HG03460 (cell line): ENCODE measurements around the gene COX5A.
"Not testable (repeated sequence)": the region's sequence is repeated elsewhere in the genome, so short reads cannot be mapped to it uniquely, and the experiment has no call there.

Source experiments
- ATAC-seq: cut with Tn5 transposase; IDR thresholded peaks from one replicate; pipeline ENCODE4 v1.9.1; 2021; ENCODE audit not compliant: unreplicated experiment

Gene COX5A

DNA sequence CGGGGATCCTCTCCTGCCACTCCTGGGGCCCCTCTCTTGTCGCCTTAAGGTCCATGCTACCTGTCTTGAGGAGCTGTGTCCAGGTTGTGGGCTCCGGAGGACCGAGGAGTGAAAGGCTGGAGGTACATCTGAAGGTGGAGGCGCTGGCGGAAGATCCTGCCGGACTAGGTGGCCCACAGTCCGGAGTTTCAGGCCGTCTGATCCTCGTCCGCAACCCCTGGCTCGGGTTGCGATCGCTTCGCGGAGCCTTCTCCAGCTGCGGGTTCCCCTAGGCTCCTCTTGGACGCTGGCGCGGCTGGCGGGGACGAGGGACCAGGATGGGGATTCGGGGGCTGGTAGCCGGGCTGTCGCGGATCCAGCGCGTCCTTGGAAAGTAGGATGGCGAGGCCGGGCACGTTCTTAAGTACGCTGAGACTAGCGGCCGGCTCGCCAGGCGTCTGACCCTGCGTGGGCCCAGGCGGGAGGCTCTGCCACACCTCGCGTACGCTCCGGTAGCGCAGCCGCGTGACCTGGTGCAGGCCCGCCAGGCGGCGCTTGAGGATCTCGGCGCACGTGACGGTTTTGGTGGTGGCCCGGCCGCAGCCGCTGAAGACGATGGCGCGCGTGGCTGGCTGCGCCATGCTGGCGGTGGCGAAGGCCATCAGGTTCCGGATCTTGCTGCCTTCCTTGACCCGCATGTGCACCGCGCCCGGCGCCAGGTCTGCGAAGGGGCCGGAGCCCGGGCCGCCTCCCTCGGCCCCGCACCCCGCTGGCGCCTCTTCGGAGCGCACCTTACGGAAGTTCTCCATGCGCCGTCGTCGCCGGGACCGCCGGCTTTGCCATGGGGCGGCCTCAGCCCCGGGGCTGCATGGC, 18.1 kb upstream of the COX5A start:
- ATAC-seq, result peak; percentile 40

DNA sequence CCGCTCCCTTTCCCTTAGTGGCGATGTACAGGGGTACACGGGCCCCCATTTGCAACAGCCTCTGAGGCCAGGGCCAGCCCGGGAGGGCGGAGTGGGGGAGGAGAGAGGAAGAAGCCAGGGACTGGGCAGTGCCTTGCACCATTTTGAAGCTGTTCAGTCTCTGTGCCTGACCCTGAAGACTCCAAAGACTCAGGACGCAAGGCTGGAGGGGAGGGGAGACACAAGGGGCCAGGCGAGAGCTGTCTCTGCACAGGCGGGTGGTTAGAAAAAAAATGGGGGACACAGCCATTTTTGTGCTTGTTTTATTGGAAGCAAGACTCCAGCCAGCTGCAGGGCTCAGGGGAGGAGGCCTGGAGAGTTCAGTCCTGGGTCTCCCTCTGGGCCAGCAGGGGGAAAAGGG, 17.1 kb upstream of the COX5A start:
- no peak for ATAC-seq

DNA sequence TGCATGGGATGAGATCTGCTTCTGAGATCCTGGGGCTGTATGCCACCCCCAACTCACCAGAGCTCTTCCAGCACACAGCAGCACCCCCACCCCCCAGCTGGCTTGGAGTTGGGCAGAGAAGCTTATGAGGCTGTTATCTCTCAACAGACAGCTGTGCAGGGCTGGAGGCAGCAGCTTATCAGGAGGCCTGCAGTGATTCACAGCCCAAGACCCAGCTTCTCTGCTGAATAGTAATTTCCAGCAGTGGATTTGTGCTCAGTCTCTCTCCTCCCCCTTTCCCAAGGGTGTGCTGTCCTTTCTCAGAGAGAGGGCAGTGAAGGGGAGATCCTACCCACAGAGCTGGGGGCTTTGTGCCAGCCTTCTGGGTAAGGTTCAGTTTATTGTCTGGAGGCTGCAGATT, 16.6 kb upstream of the COX5A start:
- no peak for ATAC-seq

DNA sequence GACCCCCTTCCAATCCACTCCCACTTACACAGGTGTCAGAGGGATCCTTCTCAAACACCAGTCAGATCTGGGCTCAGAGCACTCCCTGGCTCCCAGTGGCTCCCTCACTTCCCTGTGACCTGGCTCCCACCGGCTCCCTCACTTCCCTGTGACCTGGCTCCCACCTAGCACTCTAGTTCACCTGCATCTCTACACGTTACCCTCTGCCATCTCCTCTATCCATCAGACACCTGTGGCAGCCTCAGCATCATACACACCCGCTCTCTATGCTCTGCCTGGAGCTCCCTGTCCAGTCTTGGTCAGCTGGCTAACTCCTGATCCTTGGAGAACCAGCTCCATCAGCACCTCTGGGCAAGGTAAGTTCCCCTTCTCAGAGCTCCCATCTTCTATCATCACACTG, 13.1 kb upstream of the COX5A start:
- ATAC-seq, result no peak

DNA sequence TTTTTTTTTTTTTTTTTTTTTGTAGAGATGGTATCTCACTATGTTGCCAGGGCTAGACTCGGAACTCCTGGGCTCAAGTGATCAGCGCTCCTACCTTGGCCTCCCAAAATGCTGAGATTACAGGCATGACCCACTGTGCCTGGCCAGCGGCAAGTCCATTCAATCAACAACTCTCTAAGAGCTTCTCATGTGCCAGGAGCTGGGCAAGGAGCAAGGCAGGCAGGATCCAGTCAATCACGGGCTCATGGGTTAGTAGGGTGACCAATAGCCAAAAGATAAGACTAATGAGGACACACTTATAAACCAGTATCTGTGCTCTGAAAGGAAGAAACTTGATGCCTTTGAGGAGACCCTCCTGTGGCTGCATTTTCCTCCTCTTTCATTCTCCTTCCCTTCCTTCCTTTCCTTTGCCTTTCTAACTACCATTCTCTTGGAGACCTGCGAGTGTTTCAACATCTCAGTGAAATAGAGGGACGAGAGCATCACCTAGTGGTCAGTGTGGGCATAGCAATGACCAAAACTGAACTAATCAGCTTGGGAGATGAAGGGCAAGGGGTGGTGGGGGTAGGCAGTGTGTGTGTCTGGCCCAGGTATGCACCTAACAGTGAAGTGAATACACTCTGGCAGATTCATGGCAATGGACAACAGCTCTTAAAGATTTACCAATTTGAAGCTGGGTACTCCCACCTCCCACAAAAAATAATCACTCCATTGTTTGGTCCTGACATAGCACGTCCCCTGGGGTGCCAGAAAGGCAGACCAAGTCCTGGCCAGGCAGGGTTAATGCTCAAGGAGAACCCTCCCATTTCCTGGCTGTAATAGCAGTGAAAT, 12.4 kb upstream of the COX5A start:
- no peak for ATAC-seq

DNA sequence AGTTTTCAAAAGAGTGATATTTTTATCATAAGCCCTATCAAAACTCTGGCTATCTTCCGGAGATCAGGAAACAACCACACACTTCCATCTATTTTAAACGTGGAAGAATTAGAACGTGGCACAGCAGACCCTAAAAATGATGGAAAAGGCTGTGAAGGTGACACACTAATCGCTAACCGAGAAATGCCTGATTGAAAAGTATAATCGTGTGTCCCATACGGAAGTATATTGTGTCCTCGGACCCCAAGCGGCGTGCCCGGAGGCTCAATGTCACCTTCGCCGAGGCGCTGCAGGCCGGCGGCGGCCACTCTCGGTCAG, 642 bp downstream of the COX5A start:
- no peak for ATAC-seq

DNA sequence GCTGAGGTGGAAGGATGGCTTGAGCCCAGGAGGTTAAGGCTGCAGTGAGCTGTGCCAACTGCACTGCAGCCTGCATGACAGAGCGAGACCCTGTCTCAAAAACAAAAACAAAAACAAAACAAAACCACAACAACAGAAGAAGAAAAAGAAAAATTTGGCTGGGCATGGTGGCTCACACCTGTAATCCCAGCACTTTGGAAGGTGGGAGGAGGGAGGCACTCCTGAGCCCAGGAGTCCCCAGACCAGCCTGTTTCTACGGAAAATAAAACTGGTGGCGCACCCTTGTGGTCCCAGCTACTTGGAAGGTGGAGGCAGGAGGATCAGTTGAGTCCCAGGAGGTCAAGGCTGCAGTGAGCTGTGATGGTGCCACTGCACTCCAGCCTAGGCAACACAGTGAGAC, 2.7 kb downstream of the COX5A start:
- ATAC-seq, result not testable (repeated sequence)

DNA sequence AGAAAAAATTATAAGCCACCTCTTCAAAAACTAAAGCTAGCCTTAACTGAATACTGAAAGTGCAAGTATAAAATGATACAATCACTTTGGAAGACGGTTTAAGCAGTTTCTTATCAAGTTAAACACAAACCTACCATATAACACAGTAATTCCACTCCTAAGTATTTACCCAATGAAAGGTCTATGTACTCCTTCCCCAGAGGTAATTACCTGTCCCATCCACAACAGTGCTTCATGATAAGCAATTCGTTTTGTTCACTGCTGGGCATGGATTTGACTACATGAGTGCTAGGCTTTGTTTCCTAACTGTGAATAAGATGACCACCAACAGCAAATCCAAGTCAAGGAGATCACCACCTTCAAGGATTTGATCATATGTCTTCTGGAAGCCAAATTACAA, 4.3 kb downstream of the COX5A start:
- no peak for ATAC-seq

DNA sequence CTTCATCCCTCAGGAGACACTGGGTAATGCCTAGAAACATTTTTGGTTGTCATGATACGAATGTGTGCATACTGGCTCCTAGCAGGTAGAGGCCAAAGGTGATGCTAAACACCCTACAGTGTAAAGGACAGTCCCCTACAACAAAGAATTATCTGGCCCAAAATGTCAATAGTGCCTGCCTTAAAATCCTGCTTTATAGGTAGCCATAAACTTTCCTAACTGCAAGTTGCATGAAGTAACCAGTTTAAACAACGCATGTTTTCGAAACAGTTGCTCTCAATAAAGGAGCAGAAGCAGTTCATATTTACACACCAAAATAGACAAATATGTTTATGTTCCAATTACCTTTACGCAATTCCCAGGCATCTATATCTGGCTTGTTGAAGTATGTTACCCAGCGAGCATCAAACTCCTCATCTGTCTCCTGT, 9.1 kb downstream of the COX5A start:
- ATAC-seq, result no peak

DNA sequence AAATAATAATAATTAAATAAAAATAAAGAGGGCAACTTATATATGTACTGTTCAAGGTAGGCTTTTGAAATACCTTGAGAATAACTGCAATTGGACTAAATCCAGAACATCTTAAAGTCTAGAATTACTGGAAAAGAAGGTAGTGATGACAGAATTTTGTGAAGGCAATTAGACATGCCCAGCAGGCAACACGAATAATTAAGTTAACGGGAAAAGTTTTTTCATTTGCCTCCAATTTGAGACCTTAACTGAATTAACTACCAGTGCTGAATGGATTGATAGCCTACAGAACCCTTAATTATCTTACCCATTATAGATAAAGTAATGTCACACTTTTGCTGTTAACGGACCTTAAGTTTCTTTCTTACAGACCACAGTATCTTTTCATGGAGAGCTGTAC, 13.3 kb downstream of the COX5A start:
- ATAC-seq, result no peak

DNA sequence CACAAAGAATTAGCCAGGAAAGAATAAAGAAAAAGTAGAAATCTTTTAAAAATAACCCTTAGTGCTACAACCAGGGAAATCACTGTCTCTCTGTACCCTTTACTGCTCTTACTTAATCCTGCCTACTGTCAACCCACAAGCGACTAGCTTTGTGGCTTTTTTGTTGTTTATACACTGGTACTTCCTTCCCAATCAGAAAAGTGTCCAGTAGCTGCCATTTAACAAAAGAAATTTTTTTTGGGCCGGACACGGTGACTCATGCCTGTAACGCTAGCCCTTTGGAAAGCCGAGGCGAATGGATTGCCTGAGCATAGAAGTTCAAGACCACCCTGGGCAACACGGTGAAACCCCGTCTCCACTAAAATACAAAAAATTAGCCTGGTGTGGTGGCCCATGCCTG, 17.4 kb downstream of the COX5A start:
- no peak for ATAC-seq

DNA sequence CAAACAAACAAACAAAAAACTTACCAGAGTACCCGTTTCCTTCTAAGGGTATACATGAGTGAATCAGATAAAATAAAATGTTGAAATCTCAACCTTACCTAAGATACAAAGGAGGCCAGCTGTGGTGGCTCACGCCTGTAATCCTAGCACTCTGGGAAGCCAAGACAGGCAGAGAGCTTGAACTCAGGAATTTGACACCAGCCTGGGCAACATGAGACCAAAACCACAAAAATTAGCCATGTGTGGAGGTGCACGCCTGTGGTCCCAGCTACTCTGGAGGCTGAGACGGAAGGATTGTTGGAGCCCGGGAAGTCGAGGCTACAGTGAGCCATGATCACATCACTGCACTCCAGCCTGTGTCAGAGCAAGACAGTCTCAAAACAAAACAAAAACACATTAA, 20.2 kb downstream of the COX5A start:
- ATAC-seq, result no peak

DNA sequence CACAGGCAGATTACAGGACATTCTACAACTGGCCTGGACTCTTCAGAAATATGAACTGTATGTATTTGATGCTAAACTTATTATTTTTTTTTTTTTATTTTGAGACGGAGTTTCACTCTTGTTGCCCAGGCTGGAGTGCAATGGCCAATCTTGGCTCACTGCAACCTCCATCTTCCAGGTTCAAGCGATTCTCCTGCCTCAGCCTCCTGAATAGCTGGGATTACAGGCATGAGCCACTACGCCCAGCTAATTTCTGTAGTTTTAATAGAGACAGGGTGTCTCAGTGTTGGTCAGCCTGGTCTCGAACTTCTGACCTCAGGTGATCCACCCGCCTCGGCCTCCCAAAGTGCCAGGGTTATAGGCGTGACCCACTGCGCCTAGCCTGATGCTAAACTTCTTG, 24.1 kb downstream of the COX5A start:
- ATAC-seq, result not testable (repeated sequence)

DNA sequence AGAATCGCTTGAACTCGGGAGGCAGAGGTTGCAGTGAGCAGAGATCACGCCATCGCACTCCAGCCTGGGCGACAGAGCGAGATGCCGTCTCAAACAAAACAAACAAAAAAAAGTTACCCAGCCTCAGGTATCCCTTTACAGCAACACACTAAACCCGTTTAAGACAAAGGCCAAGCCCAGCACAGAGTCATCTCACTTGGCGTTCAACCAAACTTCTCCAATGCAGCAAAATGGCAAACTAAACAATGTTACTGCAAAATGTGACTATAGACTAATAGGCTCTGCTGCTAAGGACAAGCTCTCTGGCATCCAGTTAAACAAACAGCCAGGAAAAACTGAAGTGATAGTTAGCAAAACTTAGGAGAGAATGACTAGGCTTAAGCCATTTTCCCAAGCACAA, 24.8 kb downstream of the COX5A start:
- ATAC-seq, result no peak

DNA sequence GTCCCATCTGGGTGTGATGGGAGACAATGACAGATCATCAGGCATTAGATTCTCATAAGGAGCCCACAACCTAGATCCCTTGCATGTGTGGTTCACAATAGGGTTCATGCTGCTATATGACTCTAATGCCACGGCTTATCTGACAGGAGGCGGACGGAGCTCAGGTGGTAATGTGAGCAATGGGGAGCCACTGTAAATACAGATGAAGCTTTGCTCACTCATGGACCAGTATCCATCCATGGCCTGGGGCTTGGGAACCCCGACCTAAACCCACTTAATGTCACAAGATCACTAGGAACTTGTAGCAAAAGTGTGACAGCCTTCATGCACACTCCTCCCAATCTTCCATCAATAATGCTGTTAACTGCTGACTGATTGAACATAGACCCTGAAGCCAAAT, 29.2 kb downstream of the COX5A start:
- no peak for ATAC-seq

DNA sequence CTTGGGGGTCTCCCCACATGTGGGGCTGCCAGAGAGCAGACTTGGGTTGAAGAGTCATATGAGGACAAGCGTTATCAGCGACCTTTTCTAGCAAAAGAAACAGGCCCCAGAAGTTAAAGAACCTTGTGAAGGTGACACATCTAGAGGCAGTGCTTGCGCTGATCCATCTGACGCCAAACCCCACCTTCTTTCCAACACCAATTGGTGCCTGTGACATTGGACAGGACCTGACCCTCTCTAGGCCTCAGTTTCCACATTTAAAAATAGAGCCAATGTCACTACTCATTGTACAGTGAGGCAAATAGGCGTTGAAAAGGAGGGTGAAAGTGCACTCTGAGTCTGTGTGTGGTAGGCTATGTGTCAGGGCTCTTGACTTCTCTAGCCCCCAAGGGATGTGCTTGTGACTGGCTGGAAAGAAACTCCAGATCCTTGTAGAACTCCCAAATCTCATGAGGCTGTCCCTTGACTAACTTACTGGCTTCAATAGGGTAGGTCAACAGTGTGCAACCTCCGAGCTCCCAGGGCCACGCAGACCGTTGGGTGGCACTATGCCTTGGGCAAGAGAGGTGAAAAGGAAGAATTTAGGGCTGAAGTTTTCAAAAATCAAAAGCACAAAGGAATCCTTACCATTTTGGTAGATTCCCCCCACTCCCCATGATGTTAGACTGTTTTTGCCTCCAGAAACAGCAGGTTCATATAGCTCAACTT, 30.6 kb downstream of the COX5A start:
- no peak for ATAC-seq

DNA sequence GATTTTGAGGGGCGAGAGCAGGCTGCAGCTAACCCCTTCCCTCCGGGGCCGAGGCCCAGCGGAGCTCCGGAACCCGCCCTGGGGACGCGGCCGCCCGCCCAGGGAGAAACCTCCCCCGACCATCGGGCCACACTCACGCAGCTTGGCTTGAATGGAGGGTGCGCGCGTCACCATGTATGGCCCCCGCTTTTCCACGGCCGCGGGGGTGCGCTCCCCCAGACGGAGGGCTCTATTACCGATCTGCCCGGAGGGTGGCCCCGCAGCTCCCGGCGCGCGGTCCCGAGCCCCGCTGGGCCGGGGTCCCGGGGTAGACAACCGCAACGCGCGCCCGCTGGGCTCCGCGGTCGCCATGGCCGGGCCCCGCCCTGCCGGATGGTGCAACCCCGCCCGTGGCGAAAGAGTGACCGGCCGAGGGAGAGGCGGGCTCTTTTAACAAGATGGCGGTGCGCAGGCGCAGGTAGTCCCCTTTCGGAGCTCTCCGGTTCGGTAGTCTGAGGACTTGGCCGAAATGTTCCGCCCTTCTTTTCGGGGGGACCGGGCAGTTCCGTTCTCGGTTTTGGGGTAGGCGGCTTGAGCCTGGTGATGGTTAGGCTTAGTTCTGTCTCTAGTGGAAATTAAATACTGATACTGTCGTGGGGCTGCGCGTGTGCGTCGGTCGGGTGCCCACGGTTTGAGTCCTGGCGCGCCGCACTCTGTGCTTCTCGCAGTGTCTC, 31.3 kb downstream of the COX5A start, which contains the start of gene FAM219B:
Gene FAM219B, minus strand, starts transcription at position 402 of the 713 bp plus-strand sequence. Its CDS starts 51 bp downstream, at position 351.
- ATAC-seq, result peak; percentile 87

DNA sequence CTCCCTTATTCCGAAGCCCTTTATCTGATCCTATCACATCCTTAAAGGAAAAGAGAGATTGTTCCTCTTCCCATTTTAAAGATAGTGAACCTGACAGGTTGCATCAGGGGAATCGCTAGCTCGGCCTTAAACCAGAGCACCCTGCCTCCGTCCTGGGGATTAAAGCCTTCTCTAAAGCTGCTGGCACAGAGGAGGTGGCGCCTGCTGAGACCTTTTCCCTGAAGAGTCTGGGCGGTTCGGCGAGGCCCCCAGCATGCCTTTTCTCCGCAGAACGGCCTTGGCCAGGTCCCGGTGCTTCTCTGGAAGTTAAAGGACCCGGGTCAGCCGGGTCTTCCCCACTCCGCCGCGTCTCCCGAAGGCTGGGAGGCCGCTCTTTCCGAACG, 31.8 kb downstream of the COX5A start:
- ATAC-seq, result peak; percentile 32

DNA sequence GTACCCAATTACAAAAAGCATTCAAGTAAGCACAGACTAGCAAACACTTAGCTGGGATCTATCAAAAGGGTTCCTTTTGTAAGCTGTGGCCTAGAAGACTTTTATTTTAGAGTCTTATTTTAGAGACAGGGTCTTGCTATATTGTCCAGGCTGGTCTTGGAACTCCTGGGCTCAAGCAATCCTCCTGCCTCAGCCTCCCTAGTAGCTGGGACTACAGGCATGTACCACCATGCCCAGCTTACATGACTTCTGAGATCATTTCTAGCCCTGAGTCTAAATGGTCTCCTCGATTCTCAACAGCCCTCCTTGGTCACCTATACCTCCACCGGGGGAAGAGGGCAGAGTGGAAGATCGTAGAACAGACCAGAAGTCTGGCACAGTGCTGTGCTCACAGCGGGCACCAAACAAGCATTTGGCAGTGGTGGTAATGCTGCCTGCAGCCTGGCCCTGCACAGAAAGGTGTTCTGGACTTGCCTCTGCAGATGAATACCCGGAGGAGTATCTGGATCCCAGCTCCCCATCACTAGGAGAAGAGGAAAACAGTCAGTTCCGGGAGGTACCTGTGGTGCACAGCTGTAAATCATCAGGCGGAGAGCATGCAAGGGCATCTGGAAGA, 33.6 kb downstream of the COX5A start:
- no peak for ATAC-seq

DNA sequence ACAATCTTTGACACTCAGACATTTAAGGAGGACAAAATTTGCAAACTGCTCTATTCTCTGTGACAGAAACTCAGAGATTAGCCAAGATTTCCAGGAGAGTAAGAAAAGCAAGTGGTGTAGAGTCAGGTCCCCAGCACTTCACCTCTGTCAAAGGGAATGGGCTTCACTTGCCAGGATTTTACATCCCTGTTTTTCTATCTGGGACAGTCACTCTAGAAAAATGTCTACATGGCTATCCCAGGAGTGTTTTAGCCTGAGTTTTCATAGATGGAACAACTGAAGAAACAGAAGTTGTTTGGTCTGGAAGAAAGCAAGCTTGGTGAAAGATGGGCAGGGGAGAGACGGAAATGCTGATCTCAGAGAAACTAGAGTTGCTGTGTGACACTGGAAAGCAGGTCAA, 34.2 kb downstream of the COX5A start:
- ATAC-seq, result no peak
